SK-N-SH treated with all-trans-retinoic acid at 6 μM for 48 hours (cell line): ENCODE results near the gene MYD88.

ENCODE experiments used
- CSDC2 ChIP-seq: fragments of 250-450 bp; sonication (Bioruptor Pico); IDR thresholded peaks from 2 replicates; pipeline ENCODE4 v1.5.0; 2020; ENCODE audit warnings: mild to moderate bottlenecking, moderate library complexity
- GLIS3 ChIP-seq: fragments of 250-450 bp; sonication (Bioruptor Pico); IDR thresholded peaks from 2 replicates; pipeline ENCODE4 v1.5.0; 2020; ENCODE audit warnings: mild to moderate bottlenecking, moderate library complexity
- RARB ChIP-seq: fragments of 250-450 bp; sonication (Bioruptor Pico); IDR thresholded peaks from 2 replicates; pipeline ENCODE4 v1.8.0; 2021; ENCODE audit warnings: mild to moderate bottlenecking, moderate library complexity
- TF ChIP-seq, protein P1 (sequence below): fragments of 250-450 bp; sonication (Bioruptor Pico); IDR thresholded peaks from 2 replicates; pipeline ENCODE4 v1.5.1; 2020; ENCODE audit warnings: low read depth, mild to moderate bottlenecking, moderate library complexity

GRCh38 chr3:38143511-38143910 lies 5.0 kb downstream of the MYD88 start:
- TF ChIP-seq, protein P1, sequence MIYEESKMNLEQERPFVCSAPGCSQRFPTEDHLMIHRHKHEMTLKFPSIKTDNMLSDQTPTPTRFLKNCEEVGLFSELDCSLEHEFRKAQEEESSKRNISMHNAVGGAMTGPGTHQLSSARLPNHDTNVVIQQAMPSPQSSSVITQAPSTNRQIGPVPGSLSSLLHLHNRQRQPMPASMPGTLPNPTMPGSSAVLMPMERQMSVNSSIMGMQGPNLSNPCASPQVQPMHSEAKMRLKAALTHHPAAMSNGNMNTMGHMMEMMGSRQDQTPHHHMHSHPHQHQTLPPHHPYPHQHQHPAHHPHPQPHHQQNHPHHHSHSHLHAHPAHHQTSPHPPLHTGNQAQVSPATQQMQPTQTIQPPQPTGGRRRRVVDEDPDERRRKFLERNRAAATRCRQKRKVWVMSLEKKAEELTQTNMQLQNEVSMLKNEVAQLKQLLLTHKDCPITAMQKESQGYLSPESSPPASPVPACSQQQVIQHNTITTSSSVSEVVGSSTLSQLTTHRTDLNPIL (CRISPR knock-in tag): no peak
- TF ChIP-seq CSDC2 (CRISPR knock-in tag) (no peak), GLIS3 (CRISPR knock-in tag) (no peak), RARB (CRISPR knock-in tag) (no peak)
